GM10266 (cell line): ENCODE data around the gene PSMB4.
A peak's percentile ranks its signal among the peaks of the same experiment; 100 is the strongest.
"Not testable (repeated sequence)": the region's sequence is repeated elsewhere in the genome, so short reads cannot be mapped to it uniquely, and the experiment has no call there.

Source experiments
- DNase-seq: peaks from one replicate; pipeline ENCODE4 v3.0.0; 2012; ENCODE audit errors: extremely low spot score
- TF ChIP-seq, protein P1 (sequence below): IDR thresholded peaks from 2 replicates; pipeline ENCODE4 v1.5.1; 2012; ENCODE audit warnings: mild to moderate bottlenecking, low read depth; ENCODE audit not compliant: control insufficient read depth, insufficient read depth; ENCODE audit errors: missing control alignments

Gene PSMB4

GRCh38 chr1:151399324-151400171, at the start of gene PSMB4:
Gene PSMB4 (plus strand): TSS chr1:151399573. CDS start chr1:151399588, 15 bp downstream.
- TF ChIP-seq, protein P1, sequence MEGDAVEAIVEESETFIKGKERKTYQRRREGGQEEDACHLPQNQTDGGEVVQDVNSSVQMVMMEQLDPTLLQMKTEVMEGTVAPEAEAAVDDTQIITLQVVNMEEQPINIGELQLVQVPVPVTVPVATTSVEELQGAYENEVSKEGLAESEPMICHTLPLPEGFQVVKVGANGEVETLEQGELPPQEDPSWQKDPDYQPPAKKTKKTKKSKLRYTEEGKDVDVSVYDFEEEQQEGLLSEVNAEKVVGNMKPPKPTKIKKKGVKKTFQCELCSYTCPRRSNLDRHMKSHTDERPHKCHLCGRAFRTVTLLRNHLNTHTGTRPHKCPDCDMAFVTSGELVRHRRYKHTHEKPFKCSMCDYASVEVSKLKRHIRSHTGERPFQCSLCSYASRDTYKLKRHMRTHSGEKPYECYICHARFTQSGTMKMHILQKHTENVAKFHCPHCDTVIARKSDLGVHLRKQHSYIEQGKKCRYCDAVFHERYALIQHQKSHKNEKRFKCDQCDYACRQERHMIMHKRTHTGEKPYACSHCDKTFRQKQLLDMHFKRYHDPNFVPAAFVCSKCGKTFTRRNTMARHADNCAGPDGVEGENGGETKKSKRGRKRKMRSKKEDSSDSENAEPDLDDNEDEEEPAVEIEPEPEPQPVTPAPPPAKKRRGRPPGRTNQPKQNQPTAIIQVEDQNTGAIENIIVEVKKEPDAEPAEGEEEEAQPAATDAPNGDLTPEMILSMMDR: peak; percentile 58
- DNase-seq: peak; percentile 86

DNA sequence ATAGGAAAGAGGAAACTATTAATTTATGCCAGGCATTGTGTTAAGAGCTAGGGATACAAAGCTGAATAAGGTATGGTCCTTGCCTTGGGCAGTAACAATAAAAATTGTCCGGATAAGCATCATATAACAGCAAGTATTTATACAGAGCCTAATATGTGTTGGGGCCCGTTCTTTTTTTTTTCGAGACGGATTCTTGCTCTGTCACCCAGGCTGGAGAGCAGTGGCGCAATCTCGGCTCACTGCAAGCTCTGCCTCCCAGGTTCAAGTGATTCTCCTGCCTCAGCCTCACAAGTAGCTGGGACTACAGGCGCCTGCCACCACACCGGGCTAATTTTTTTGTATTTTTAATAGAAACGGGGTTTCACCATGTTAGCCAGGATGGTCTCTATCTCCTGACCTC, 49.0 kb upstream of the PSMB4 start:
- not testable (repeated sequence) for DNase-seq

- no peak for DNase-seq
- TF ChIP-seq, protein P1: no peak
Observed at GRCh38 chr1:151352021-151352718, 47.2 kb upstream of the PSMB4 start.

DNA sequence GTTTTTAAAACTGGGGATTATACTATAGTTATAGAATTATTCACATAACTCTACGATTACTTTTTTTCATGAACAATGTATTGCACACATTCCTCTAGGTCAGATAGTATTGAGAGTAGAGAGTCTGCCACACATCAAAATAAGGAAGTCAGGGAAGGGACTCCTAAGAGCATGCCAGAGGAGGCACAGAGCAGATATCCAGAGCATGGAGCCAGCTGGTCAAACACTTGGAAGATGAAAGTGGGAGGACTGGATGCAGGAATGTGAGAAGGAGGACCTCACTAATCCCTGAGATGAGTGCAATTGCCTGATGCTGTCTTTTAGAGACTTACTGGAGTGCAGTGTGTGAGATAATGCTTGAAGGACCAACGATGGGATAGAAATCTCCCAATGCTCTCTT, 42.7 kb upstream of the PSMB4 start:
- DNase-seq: no peak
- TF ChIP-seq, protein P1: no peak

- DNase-seq: no peak
- TF ChIP-seq, protein P1: no peak
Observed at GRCh38 chr1:151361883-151362282, 37.5 kb upstream of the PSMB4 start.

DNA sequence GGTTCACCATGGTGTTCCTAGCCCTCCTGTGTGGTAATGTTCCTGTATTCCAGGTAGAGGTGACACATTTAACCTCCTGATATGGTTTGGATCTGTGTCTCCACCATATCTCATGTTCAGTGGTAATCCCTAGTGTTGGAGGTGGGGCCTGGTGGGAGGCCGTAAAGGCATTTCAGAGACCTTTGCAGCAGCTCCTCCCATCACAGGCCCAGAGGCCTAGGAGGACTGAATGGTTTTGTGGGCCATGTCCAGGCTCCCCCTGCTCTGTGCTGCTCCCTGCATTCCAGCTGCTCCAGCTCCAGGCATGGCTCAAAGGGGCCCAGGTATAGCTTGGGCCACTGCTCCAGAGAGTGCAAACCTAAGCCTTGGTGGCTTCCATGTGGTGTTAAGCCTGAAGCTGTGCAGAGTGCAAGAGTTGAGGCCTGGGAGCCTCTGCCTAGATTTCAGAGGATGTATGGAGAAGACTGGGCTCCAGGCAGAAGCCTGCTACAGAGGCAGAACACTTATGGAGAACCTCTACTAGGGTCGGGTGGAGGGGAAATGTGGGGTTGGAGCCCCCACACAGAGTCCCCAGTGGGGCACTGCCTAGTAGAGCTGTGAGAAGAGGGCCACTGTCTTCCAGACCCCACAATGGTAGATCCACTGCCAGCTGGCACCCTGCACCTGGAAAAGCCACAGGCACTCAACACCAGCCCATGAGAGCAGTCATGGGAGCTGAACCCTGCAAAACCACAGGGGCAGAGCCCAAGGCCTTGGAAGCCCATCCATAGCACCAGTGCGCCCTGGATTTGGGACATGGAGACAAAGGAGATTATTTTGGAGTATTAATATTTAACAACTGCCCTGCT, 36.8 kb upstream of the PSMB4 start:
- DNase-seq: no peak
- TF ChIP-seq, protein P1: no peak

DNA sequence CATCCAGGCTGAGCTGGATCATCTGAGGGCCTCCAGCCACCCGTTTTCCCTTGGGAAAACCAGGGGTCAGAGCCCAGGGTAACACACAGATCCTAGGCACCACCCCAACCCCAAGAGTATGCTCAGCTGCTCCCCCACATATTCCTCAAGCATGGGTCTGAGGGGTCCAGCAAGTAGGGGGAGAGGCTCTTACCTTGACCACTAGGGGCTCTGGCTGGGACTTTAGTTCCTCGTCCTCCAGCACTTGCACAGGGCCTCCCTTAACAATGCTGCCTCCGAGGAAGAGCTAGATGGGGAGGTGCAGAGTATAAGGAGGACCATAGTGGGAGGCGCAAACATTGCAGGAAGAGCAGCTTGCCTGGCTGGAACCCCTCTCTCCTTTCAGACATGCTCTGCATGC, 34.4 kb upstream of the PSMB4 start:
- TF ChIP-seq, protein P1: no peak
- DNase-seq: no peak
